ENCODE results near the gene NT5DC3. TPM values are rescaled to one million over a fixed set of nuclear protein-coding genes. Genes with fewer than 3 reads are reported as not detected.

The NT5DC3 gene
- total and polyA plus RNA-seq, 9 of the 15 experiments (the other 6 are each of a cell fraction or from before 2014, with no cell fraction given): 6.3 to 33.5 (median 24.5) TPM

- TF ChIP-seq, protein P1, sequence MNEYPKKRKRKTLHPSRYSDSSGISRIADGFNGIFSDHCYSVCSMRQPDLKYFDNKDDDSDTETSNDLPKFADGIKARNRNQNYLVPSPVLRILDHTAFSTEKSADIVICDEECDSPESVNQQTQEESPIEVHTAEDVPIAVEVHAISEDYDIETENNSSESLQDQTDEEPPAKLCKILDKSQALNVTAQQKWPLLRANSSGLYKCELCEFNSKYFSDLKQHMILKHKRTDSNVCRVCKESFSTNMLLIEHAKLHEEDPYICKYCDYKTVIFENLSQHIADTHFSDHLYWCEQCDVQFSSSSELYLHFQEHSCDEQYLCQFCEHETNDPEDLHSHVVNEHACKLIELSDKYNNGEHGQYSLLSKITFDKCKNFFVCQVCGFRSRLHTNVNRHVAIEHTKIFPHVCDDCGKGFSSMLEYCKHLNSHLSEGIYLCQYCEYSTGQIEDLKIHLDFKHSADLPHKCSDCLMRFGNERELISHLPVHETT (CRISPR knock-in tag; conservative IDR thresholded peaks at IDR 0.05 in 1 of 2, IDR thresholded peaks at IDR 0.05 in 1 of 2): no peak
- TF ChIP-seq XRCC5 (IDR thresholded peaks at IDR 0.05; ENCODE audit: low read depth, low read length) (no peak), NUFIP1 (IDR thresholded peaks at IDR 0.05; ENCODE audit: partially characterized antibody) (no peak), CGGBP1 (CRISPR knock-in tag; IDR thresholded peaks at IDR 0.05) (peak; percentile 47; the same call in 1 of the 2 replicates), ZNF253 (CRISPR knock-in tag; conservative IDR thresholded peaks at IDR 0.05) (no peak), ZNF699 (CRISPR knock-in tag; IDR thresholded peaks at IDR 0.05; ENCODE audit: insufficient replicate concordance) (no peak), CXXC5 (CRISPR knock-in tag; IDR thresholded peaks at IDR 0.05) (peak; percentile 84), MXD1 (CRISPR knock-in tag; IDR thresholded peaks at IDR 0.05; ENCODE audit: borderline replicate concordance, poor library complexity, severe bottlenecking) (peak; percentile 84), SIN3B (IDR thresholded peaks at IDR 0.05; ENCODE audit: low read depth) (peak; percentile 61; the same call in 1 of the 2 replicates), MYC (IDR thresholded peaks at IDR 0.05; ENCODE audit: low read depth, low read length) (peak; percentile 94), MYC (CRISPR knock-in tag; IDR thresholded peaks at IDR 0.05; ENCODE audit: borderline replicate concordance, low read depth) (no peak)
- TF ChIP-seq, protein P2, sequence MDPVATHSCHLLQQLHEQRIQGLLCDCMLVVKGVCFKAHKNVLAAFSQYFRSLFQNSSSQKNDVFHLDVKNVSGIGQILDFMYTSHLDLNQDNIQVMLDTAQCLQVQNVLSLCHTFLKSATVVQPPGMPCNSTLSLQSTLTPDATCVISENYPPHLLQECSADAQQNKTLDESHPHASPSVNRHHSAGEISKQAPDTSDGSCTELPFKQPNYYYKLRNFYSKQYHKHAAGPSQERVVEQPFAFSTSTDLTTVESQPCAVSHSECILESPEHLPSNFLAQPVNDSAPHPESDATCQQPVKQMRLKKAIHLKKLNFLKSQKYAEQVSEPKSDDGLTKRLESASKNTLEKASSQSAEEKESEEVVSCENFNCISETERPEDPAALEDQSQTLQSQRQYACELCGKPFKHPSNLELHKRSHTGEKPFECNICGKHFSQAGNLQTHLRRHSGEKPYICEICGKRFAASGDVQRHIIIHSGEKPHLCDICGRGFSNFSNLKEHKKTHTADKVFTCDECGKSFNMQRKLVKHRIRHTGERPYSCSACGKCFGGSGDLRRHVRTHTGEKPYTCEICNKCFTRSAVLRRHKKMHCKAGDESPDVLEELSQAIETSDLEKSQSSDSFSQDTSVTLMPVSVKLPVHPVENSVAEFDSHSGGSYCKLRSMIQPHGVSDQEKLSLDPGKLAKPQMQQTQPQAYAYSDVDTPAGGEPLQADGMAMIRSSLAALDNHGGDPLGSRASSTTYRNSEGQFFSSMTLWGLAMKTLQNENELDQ (CRISPR knock-in tag; IDR thresholded peaks at IDR 0.05; ENCODE audit: borderline replicate concordance): no peak
- TF ChIP-seq, protein P3, sequence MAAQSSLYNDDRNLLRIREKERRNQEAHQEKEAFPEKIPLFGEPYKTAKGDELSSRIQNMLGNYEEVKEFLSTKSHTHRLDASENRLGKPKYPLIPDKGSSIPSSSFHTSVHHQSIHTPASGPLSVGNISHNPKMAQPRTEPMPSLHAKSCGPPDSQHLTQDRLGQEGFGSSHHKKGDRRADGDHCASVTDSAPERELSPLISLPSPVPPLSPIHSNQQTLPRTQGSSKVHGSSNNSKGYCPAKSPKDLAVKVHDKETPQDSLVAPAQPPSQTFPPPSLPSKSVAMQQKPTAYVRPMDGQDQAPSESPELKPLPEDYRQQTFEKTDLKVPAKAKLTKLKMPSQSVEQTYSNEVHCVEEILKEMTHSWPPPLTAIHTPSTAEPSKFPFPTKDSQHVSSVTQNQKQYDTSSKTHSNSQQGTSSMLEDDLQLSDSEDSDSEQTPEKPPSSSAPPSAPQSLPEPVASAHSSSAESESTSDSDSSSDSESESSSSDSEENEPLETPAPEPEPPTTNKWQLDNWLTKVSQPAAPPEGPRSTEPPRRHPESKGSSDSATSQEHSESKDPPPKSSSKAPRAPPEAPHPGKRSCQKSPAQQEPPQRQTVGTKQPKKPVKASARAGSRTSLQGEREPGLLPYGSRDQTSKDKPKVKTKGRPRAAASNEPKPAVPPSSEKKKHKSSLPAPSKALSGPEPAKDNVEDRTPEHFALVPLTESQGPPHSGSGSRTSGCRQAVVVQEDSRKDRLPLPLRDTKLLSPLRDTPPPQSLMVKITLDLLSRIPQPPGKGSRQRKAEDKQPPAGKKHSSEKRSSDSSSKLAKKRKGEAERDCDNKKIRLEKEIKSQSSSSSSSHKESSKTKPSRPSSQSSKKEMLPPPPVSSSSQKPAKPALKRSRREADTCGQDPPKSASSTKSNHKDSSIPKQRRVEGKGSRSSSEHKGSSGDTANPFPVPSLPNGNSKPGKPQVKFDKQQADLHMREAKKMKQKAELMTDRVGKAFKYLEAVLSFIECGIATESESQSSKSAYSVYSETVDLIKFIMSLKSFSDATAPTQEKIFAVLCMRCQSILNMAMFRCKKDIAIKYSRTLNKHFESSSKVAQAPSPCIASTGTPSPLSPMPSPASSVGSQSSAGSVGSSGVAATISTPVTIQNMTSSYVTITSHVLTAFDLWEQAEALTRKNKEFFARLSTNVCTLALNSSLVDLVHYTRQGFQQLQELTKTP (IDR thresholded peaks at IDR 0.05; ENCODE audit: low read depth in 1 of 2, partially characterized antibody in 2 of 2): no peak
Observed at GRCh38 chr12:103840876-103841689, at the start of gene NT5DC3 (continued).
